Measurements from ENCODE around the gene EYA4. TPM values are rescaled to one million over a fixed set of nuclear protein-coding genes. Genes with fewer than 3 reads are reported as not detected.

The EYA4 gene
- total RNA-seq, 1 experiment from 2014 or later, result not detected

DNA sequence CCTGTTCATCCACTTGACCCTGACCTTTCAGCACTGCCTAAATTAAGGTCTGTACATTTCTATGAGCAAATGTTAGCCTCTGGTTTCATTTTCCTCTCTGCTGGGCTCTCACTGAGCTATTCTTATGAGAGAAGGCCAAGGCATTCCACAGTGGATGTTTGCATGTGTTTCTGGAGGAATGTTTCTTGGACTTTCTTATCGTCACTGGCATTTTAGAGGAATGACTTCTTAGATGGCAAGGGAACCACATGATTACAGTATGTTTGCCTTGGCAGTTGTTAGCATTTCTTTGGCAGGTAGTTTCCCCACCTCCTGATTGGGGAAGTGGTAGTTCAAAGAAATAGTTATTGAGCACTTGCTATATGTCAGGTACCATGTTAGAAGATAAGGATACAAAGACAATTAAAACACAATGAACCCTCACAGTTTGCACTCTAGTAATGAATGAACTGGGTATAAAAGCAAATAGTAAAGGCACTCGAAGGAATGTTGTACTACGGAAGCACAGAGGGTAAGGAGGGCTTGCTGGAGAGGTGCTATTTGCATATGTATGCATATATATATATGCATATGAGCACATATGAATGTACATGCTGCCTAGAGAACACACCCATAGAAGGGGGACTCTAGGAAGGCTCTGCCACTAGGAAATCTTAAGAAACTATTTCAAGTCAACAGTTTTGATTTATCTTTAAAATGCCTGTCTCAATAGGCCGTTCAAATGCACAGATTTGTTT is 307.4 kb downstream of the EYA4 start:
- H3K27me3 ChIP-seq (ENCODE audit: control insufficient read depth, insufficient read depth, low read length), result no peaks in the 10 kb centered on the region
- H3K9me3 ChIP-seq (ENCODE audit: control insufficient read depth, insufficient read depth, low read depth, low read length), result no peaks in the 10 kb centered on the region
- no peaks in the 10 kb centered on the region for H3K36me3 ChIP-seq (ENCODE audit: control insufficient read depth, insufficient read depth, low read length)
- intact Hi-C loops (cut with micrococcal nuclease; ENCODE audit: unreplicated experiment), result no loop called here
- no peak for ATAC-seq
- no TSS peak for BruUV-seq (replicated peaks)
- H3K4me3 ChIP-seq (ENCODE audit: low read depth in 2 of 2, low read length in 2 of 2), result no peak overlapping the region
- POLR2A ChIA-PET, result no interaction called here
- in situ Hi-C loops (cut with HindIII; ENCODE audit: low pct_unique_long_range_greater_than_20kb, low sequenced_read_pairs), result no loop called here
- no peak overlapping the region for H3K27ac ChIP-seq (ENCODE audit: low read length)
- CTCF ChIA-PET, result no interaction called here
- no peaks in the 10 kb centered on the region for H3K4me1 ChIP-seq (ENCODE audit: control insufficient read depth, insufficient read depth, low read length)
- no peak for TF ChIP-seq SIN3A (IDR thresholded peaks at IDR 0.05; ENCODE audit: borderline replicate concordance, insufficient read depth, low read depth, low read length)
- TF ChIP-seq, protein P1, sequence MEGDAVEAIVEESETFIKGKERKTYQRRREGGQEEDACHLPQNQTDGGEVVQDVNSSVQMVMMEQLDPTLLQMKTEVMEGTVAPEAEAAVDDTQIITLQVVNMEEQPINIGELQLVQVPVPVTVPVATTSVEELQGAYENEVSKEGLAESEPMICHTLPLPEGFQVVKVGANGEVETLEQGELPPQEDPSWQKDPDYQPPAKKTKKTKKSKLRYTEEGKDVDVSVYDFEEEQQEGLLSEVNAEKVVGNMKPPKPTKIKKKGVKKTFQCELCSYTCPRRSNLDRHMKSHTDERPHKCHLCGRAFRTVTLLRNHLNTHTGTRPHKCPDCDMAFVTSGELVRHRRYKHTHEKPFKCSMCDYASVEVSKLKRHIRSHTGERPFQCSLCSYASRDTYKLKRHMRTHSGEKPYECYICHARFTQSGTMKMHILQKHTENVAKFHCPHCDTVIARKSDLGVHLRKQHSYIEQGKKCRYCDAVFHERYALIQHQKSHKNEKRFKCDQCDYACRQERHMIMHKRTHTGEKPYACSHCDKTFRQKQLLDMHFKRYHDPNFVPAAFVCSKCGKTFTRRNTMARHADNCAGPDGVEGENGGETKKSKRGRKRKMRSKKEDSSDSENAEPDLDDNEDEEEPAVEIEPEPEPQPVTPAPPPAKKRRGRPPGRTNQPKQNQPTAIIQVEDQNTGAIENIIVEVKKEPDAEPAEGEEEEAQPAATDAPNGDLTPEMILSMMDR (IDR thresholded peaks at IDR 0.05), result no peak
- TF ChIP-seq POLR2AphosphoS5 (IDR thresholded peaks at IDR 0.05; ENCODE audit: low read depth, low read length), result no peak
- TF ChIP-seq, protein P2, sequence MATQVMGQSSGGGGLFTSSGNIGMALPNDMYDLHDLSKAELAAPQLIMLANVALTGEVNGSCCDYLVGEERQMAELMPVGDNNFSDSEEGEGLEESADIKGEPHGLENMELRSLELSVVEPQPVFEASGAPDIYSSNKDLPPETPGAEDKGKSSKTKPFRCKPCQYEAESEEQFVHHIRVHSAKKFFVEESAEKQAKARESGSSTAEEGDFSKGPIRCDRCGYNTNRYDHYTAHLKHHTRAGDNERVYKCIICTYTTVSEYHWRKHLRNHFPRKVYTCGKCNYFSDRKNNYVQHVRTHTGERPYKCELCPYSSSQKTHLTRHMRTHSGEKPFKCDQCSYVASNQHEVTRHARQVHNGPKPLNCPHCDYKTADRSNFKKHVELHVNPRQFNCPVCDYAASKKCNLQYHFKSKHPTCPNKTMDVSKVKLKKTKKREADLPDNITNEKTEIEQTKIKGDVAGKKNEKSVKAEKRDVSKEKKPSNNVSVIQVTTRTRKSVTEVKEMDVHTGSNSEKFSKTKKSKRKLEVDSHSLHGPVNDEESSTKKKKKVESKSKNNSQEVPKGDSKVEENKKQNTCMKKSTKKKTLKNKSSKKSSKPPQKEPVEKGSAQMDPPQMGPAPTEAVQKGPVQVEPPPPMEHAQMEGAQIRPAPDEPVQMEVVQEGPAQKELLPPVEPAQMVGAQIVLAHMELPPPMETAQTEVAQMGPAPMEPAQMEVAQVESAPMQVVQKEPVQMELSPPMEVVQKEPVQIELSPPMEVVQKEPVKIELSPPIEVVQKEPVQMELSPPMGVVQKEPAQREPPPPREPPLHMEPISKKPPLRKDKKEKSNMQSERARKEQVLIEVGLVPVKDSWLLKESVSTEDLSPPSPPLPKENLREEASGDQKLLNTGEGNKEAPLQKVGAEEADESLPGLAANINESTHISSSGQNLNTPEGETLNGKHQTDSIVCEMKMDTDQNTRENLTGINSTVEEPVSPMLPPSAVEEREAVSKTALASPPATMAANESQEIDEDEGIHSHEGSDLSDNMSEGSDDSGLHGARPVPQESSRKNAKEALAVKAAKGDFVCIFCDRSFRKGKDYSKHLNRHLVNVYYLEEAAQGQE (IDR thresholded peaks at IDR 0.05; ENCODE audit: insufficient read depth in 1 of 2, low read depth in 2 of 2, low read length in 1 of 2), result no peak
- no peak for TF ChIP-seq TCF7L2 (IDR thresholded peaks at IDR 0.05; ENCODE audit: low read depth, low read length)
- DNase-seq (ENCODE audit: low read depth, low spot score), result no peak

DNA sequence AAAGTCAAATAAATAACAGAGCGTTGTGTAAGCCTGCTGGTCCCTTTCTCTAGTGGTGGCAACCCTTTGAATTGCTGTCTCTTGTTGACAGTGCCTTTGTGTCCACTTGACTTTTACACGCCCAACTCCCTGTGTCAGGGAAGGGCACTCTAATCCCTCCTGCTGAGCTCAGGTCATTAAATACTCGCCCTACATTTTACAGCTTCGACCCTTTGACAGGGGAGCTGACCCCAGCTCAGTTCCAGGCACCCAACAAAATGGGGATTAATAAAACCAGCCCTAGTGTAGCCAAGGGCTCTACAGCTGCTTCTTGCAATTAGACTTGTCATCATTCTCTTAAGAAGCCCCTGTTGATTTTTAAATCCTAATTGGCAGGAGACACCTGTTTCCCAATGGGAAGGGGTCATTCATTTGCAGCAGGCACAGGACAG is 308.2 kb downstream of the EYA4 start:
- in situ Hi-C loops (cut with HindIII; ENCODE audit: low pct_unique_long_range_greater_than_20kb, low sequenced_read_pairs) (no loop called here), intact Hi-C loops (cut with micrococcal nuclease; ENCODE audit: unreplicated experiment) (no loop called here)
- TF ChIP-seq, protein P1 (IDR thresholded peaks at IDR 0.05), result no peak
- TF ChIP-seq SIN3A (IDR thresholded peaks at IDR 0.05; ENCODE audit: borderline replicate concordance, insufficient read depth, low read depth, low read length), result no peak
- TF ChIP-seq, protein P2 (IDR thresholded peaks at IDR 0.05; ENCODE audit: insufficient read depth in 1 of 2, low read depth in 2 of 2, low read length in 1 of 2), result no peak
- TF ChIP-seq POLR2AphosphoS5 (IDR thresholded peaks at IDR 0.05; ENCODE audit: low read depth, low read length), result no peak
- TF ChIP-seq TCF7L2 (IDR thresholded peaks at IDR 0.05; ENCODE audit: low read depth, low read length), result no peak
- Histone ChIP-seq H3K36me3 (ENCODE audit: control insufficient read depth, insufficient read depth, low read length) (no peaks in the 10 kb centered on the region), H3K27ac (ENCODE audit: low read length) (no peak overlapping the region), H3K27me3 (ENCODE audit: control insufficient read depth, insufficient read depth, low read length) (no peaks in the 10 kb centered on the region), H3K4me1 (ENCODE audit: control insufficient read depth, insufficient read depth, low read length) (no peaks in the 10 kb centered on the region), H3K9me3 (ENCODE audit: control insufficient read depth, insufficient read depth, low read depth, low read length) (no peaks in the 10 kb centered on the region), H3K4me3 (ENCODE audit: low read depth in 2 of 2, low read length in 2 of 2) (no peak overlapping the region)
- ATAC-seq (no peak), DNase-seq (ENCODE audit: low read depth, low spot score) (no peak)
- BruUV-seq (replicated peaks), result no TSS peak
- ChIA-PET POLR2A (no interaction called here), CTCF (no interaction called here)

All from Panc1 (cell line).